Sigmoid colon (tissue), 7 donors: ENCODE results near the gene BTBD6. TPM values are rescaled to one million over a fixed set of nuclear protein-coding genes. Genes with fewer than 3 reads are reported as not detected.

Experiments
- DNase-seq: peaks from one replicate; pipeline ENCODE4 v3.0.0-alpha.2; 2019
- H3K27ac ChIP-seq, 4 donors: fragments of 200-600 bp; sonication (generic); one replicate each; pipeline ENCODE4 v1.5.1; 2016 to 2019; ENCODE audit warnings: mild to moderate bottlenecking in 1 of 4
- H3K27me3 ChIP-seq, 3 donors: fragments of 200-600 bp; sonication (generic); one replicate each; pipeline ENCODE4 v1.5.1; 2019; ENCODE audit warnings: mild to moderate bottlenecking in 1 of 3
- H3K36me3 ChIP-seq, 4 donors: fragments of 200-600 bp; sonication (generic); one replicate each; pipeline ENCODE4 v1.5.1; 2016 to 2019
- H3K4me1 ChIP-seq, 4 donors: fragments of 200-600 bp; sonication (generic); one replicate each; pipeline ENCODE4 v1.5.1; 2017 to 2019
- H3K4me3 ChIP-seq, 4 donors: fragments of 200-600 bp; sonication (generic); one replicate each; pipeline ENCODE4 v1.5.1; 2017 to 2019; ENCODE audit warnings: mild to moderate bottlenecking in 2 of 4, moderate library complexity in 1 of 4
- H3K9me3 ChIP-seq, 4 donors: fragments of 200-600 bp in 3 of 4; sonication (generic) in 3 of 4; one replicate each; pipeline versions ENCODE4 v1.5.1 to v1.6.1; 2013 to 2019
- CTCF ChIP-seq, 4 experiments: fragments of 450-650 bp in 3 of 4; fragments of 200-600 bp in 1 of 4; IDR thresholded peaks; one replicate each; pipeline ENCODE4 v1.5.1; 2016 to 2019; ENCODE audit warnings: antibody characterized with exemption in 4 of 4, mild to moderate bottlenecking in 3 of 4, moderate library complexity in 2 of 4
- EP300 ChIP-seq, 4 donors: sonication (generic); formaldehyde crosslinking; IDR thresholded peaks; one replicate each; pipeline ENCODE4 v1.6.1; 2017; ENCODE audit warnings: antibody characterized with exemption in 4 of 4
- POLR2A ChIP-seq, 2 donors: fragments of 450-650 bp; IDR thresholded peaks; one replicate each; pipeline ENCODE4 v1.6.1; 2016; ENCODE audit warnings: antibody characterized with exemption in 2 of 2, mild to moderate bottlenecking in 2 of 2, moderate library complexity in 2 of 2
- POLR2AphosphoS5 ChIP-seq, 4 donors: sonication (generic); formaldehyde crosslinking; IDR thresholded peaks; one replicate each; pipeline ENCODE4 v1.6.1; 2017; ENCODE audit warnings: antibody characterized with exemption in 4 of 4
- WGBS, 2 donors: extraction: QIAGEN DNeasy Blood & Tissue Kit; methylation state at CpG; one replicate each; pipeline ENCODE4 v1.1.7; 2013; 5-methylcytosine and 5-hydroxymethylcytosine counted together
- intact Hi-C: fragments of 100-400 bp; cut with DNase I; formaldehyde crosslinking; loops from one replicate; pipeline ENCODE4 v1.15.1; 2023
- polyA plus RNA-seq, 3 donors: library from polyadenylated mRNA; stranded (reverse); fragments of 200-250 nt; gene quantifications; one replicate each; pipeline ENCODE4 v1.2.3, GENCODE V29; 2013
- total RNA-seq, 4 donors: library from RNA; depleted of rRNA; stranded (reverse); fragments of >200 nt; gene quantifications; one replicate each; pipeline ENCODE4 v1.1.0, GENCODE V29; 2016
- donor health status: healthy with polysubstance abuse.
- donor health status: Bipolar disorder and iron deficiency.
- donor health status: healthy.

Gene BTBD6
- total and polyA plus RNA-seq, 7 donors, result 31.3 to 63.7 (median 42.5) TPM

GRCh38 chr14:105204206-105204930 is 44.0 kb upstream of the BTBD6 start:
- TF ChIP-seq POLR2AphosphoS5 (IDR thresholded peaks at IDR 0.05) (no peak), POLR2A (IDR thresholded peaks at IDR 0.05) (no peak), CTCF (IDR thresholded peaks at IDR 0.05) (no peak), EP300 (IDR thresholded peaks at IDR 0.05) (no peak)
- intact Hi-C loops, result loop anchor here (5.0 to 10.0 kb wide), 2 partner anchors 78 to 320 kb away; partner anchors contain the start of gene TMEM121
- Histone ChIP-seq H3K27me3 (peaks cover 16 to 34% (median 30%) of the 10 kb centered on the region in 3 donors), H3K36me3 (peaks cover 0 to 6% (median 0%) of the 10 kb centered on the region in 4 donors), H3K4me3 (no peak overlapping the region), H3K27ac (no peak overlapping the region), H3K9me3 (no peaks in the 10 kb centered on the region), H3K4me1 (peaks cover 0 to 31% (median 27%) of the 10 kb centered on the region in 4 donors)
- DNase-seq, result no peak
- WGBS, 2 donors, result 18 to 59% methylated on average over 24 of the region's 24 CpGs

- no peak overlapping the region for H3K4me3 ChIP-seq
- intact Hi-C loops, result loop anchor here (5.0 to 10.0 kb wide), 2 partner anchors 77 to 320 kb away; partner anchors contain the start of gene TMEM121
- peaks cover 14 to 27% (median 23%) of the 10 kb centered on the region in 3 donors for H3K27me3 ChIP-seq
- H3K36me3 ChIP-seq, result peaks cover 0 to 13% (median 5%) of the 10 kb centered on the region in 4 donors
- 24 to 61% methylated on average over 21 of the region's 21 CpGs for WGBS, 2 donors
- DNase-seq, result no peak
- TF ChIP-seq POLR2A (IDR thresholded peaks at IDR 0.05) (no peak), POLR2AphosphoS5 (IDR thresholded peaks at IDR 0.05) (no peak)
- H3K9me3 ChIP-seq, result no peaks in the 10 kb centered on the region
- no peak overlapping the region for H3K27ac ChIP-seq
- H3K4me1 ChIP-seq, result peaks cover 0 to 31% (median 27%) of the 10 kb centered on the region in 4 donors
Measured at GRCh38 chr14:105204931-105205672, 43.2 kb upstream of the BTBD6 start.

- Histone ChIP-seq H3K27me3 (peaks cover 12 to 21% (median 17%) of the 10 kb centered on the region in 3 donors), H3K36me3 (peaks cover 0 to 20% (median 11%) of the 10 kb centered on the region in 4 donors), H3K4me1 (peaks cover 0 to 31% (median 27%) of the 10 kb centered on the region in 4 donors), H3K27ac (no peak overlapping the region), H3K4me3 (no peak overlapping the region), H3K9me3 (no peaks in the 10 kb centered on the region)
- WGBS, 2 donors, result 21 to 58% methylated on average over 12 of the region's 12 CpGs
- intact Hi-C loops, result loop anchor here (10.0 kb wide), 1 partner anchor 319 kb away; the partner anchor contains the start of gene TMEM121
- no peak for TF ChIP-seq CTCF (IDR thresholded peaks at IDR 0.05)
- no peak for TF ChIP-seq POLR2AphosphoS5 (IDR thresholded peaks at IDR 0.05)
- no peak for TF ChIP-seq POLR2A (IDR thresholded peaks at IDR 0.05)
- no peak for TF ChIP-seq EP300 (IDR thresholded peaks at IDR 0.05)
- no peak for DNase-seq
Measured at GRCh38 chr14:105205673-105206208, 42.6 kb upstream of the BTBD6 start.

GRCh38 chr14:105206873-105207272 is 41.5 kb upstream of the BTBD6 start:
- intact Hi-C loops, result loop anchor here (10.0 kb wide), 1 partner anchor 318 kb away; the partner anchor contains the start of gene TMEM121
- no peak for DNase-seq
- H3K4me3 ChIP-seq, result no peak overlapping the region
- H3K36me3 ChIP-seq, result peaks cover 0 to 31% (median 11%) of the 10 kb centered on the region in 4 donors
- TF ChIP-seq POLR2AphosphoS5 (IDR thresholded peaks at IDR 0.05) (no peak), EP300 (IDR thresholded peaks at IDR 0.05) (no peak), CTCF (IDR thresholded peaks at IDR 0.05) (no peak), POLR2A (IDR thresholded peaks at IDR 0.05) (no peak)
- WGBS, 2 donors, result 24 to 50% methylated on average over 5 of the region's 5 CpGs
- no peaks in the 10 kb centered on the region for H3K9me3 ChIP-seq
- peaks cover under 1 to 9% (median 5%) of the 10 kb centered on the region in 3 donors for H3K27me3 ChIP-seq
- peaks cover 0 to 31% (median 24%) of the 10 kb centered on the region in 4 donors for H3K4me1 ChIP-seq
- no peak overlapping the region for H3K27ac ChIP-seq
